HG02588 (cell line): ENCODE measurements around the gene CEBPB.

Experiments used
- ATAC-seq: cut with Tn5 transposase; IDR thresholded peaks from one replicate; pipeline ENCODE4 v1.9.1; 2021; ENCODE audit warnings: mild to moderate bottlenecking, moderate library complexity; ENCODE audit not compliant: unreplicated experiment

The CEBPB gene

GRCh38 chr20:50224531-50225255 lies 34.1 kb downstream of the CEBPB start:
- ATAC-seq = no peak

- no peak for ATAC-seq
These were observed 35.7 kb downstream of the CEBPB start for GRCh38 chr20:50226093-50226974.

- no peak for ATAC-seq
These were observed 36.9 kb downstream of the CEBPB start for GRCh38 chr20:50227506-50227905.

- no peak for ATAC-seq
These were observed 38.6 kb downstream of the CEBPB start for GRCh38 chr20:50229156-50229607.

GRCh38 chr20:50230184-50230583 lies 39.6 kb downstream of the CEBPB start:
- ATAC-seq = no peak

- ATAC-seq = no peak
These were observed 40.4 kb downstream of the CEBPB start for GRCh38 chr20:50230871-50231560.

GRCh38 chr20:50231854-50232253 lies 41.2 kb downstream of the CEBPB start:
- no peak for ATAC-seq

- no peak for ATAC-seq
These were observed 42.2 kb downstream of the CEBPB start for GRCh38 chr20:50232651-50233324.

GRCh38 chr20:50233325-50234212 lies 42.9 kb downstream of the CEBPB start:
- ATAC-seq = no peak

- ATAC-seq = no peak
These were observed 43.7 kb downstream of the CEBPB start for GRCh38 chr20:50234288-50234687.

- ATAC-seq = no peak
These were observed 46.7 kb downstream of the CEBPB start for GRCh38 chr20:50237349-50237748.

- no peak for ATAC-seq
These were observed 47.6 kb downstream of the CEBPB start for GRCh38 chr20:50238081-50238800.

GRCh38 chr20:50240092-50240491 lies 49.5 kb downstream of the CEBPB start:
- no peak for ATAC-seq

- ATAC-seq = no peak
These were observed 51.5 kb downstream of the CEBPB start for GRCh38 chr20:50242178-50242514.
